GM12865 (cell line): ENCODE data around the gene SKOR1.

Experiments
- DNase-seq: peaks from one replicate; pipeline ENCODE4 v3.0.0; 2010; ENCODE audit warnings: low read depth
- H3K4me3 ChIP-seq: 2 replicates; pipeline ENCODE4 v1.5.1; 2011; ENCODE audit warnings: mild to moderate bottlenecking, low read depth, low read length, control low read depth
- CTCF ChIP-seq: IDR thresholded peaks from 2 replicates; pipeline ENCODE4 v1.5.1; 2011; ENCODE audit warnings: low read length, control low read depth, low read depth, inconsistent platforms; ENCODE audit not compliant: insufficient read depth; ENCODE audit errors: missing control alignments

Gene SKOR1

GRCh38 chr15:67784856-67785430 lies 40.4 kb upstream of the SKOR1 start:
- peak; percentile 45 for DNase-seq
- H3K4me3 ChIP-seq = no peak overlapping the region
- TF ChIP-seq CTCF = no peak

DNA sequence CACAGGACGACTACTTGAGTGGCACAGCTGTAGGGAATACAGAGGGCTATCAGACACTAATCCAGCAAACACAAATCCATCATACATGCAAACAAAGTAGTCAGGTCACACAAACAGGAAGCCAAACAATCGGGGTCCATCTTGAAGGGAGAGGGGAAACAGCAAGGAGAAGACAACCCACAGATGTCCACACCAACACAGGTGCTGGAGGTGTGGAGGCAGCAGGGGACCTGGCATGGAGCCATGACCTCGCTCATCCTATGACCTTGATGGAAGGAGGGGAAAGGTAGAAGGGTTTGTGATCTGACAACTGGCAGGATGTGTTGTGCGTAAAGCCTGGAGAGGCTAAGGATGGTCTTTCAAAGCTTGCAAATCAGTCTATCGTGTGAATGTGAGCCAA lies 39.9 kb upstream of the SKOR1 start:
- DNase-seq = peak; percentile 7
- no peak for TF ChIP-seq CTCF
- no peak overlapping the region for H3K4me3 ChIP-seq

GRCh38 chr15:67786646-67787045 lies 38.7 kb upstream of the SKOR1 start:
- no peak for DNase-seq
- H3K4me3 ChIP-seq = no peak overlapping the region
- no peak for TF ChIP-seq CTCF

DNA sequence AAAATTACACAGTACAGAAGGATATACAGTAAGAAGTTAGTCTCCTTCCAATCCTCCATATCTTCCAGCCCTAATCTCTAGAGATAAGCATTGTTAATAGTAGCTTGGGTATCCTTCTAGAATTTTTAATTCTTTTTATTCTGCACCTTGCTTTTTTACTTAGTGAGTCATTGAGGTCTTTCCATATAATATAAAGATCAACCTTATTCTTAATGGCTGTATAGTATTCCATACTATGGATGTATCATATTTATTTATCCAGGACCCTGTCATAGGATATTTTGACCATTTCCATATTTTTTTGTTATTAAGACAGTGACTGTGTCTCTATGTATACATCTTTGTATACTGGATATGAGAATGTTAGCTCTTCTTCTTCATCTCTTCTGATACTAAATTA lies 36.3 kb upstream of the SKOR1 start:
- H3K4me3 ChIP-seq = no peak overlapping the region
- DNase-seq = no peak
- TF ChIP-seq CTCF = no peak

GRCh38 chr15:67790610-67791319 lies 34.5 kb upstream of the SKOR1 start:
- no peak for TF ChIP-seq CTCF
- DNase-seq = no peak
- no peak overlapping the region for H3K4me3 ChIP-seq

- DNase-seq = no peak
- TF ChIP-seq CTCF = no peak
Measured at GRCh38 chr15:67792250-67792942, 32.9 kb upstream of the SKOR1 start.

More at GRCh38 chr15:67792250-67792942, 32.9 kb upstream of the SKOR1 start:
- no peak overlapping the region for H3K4me3 ChIP-seq
